MCF 10A (cell line): ENCODE data around the gene TEAD1. TPM values are rescaled to one million over a fixed set of nuclear protein-coding genes. Genes with fewer than 3 reads are reported as not detected.

ENCODE experiments used
- BruUV-seq: library from RNA; stranded (reverse); fragments of 400-500 nt; replicated peaks from 2 replicates; lab custom pipeline; 2021; lab: Mats Ljungman, UMichigan
- CTCF ChIA-PET: fragments of 300-600 bp; sonication (Branson Sonifier 250); formaldehyde crosslinking; extraction: SDS; loops from one replicate; lab custom pipeline; 2021; ENCODE audit warnings: antibody characterized with exemption, inconsistent platforms; lab: Yijun Ruan, JAX
- POLR2A ChIA-PET: fragments of 300-600, 350-650 bp; sonication (Branson Sonifier 250); formaldehyde crosslinking; extraction: SDS; loops from one replicate; lab custom pipeline; 2020; ENCODE audit warnings: antibody characterized with exemption, inconsistent platforms; lab: Yijun Ruan, JAX
- DNase-seq: peaks from one replicate; pipeline ENCODE4 v3.0.0-alpha.2; 2018; ENCODE audit not compliant: unreplicated experiment
- H3K27ac Mint-ChIP-seq: one replicate; pipeline ENCODE4 v1.8.0; 2022; ENCODE audit warnings: mild to moderate bottlenecking, low read depth, mixed read lengths; ENCODE audit not compliant: unreplicated experiment
- H3K27me3 Mint-ChIP-seq: one replicate; pipeline ENCODE4 v1.8.0; 2022; ENCODE audit warnings: mixed read lengths; ENCODE audit not compliant: insufficient read depth, unreplicated experiment
- H3K36me3 Mint-ChIP-seq: one replicate; pipeline ENCODE4 v1.8.0; 2022; ENCODE audit warnings: mild to moderate bottlenecking, moderate library complexity, mixed read lengths; ENCODE audit not compliant: insufficient read depth, unreplicated experiment
- H3K4me1 Mint-ChIP-seq: one replicate; pipeline ENCODE4 v1.8.0; 2022; ENCODE audit warnings: mixed read lengths; ENCODE audit not compliant: insufficient read depth, unreplicated experiment
- H3K4me3 Mint-ChIP-seq: one replicate; pipeline ENCODE4 v1.8.0; 2022; ENCODE audit warnings: mild to moderate bottlenecking, moderate library complexity, mixed read lengths; ENCODE audit not compliant: unreplicated experiment
- H3K9me3 Mint-ChIP-seq: one replicate; pipeline ENCODE4 v1.8.0; 2022; ENCODE audit warnings: mixed read lengths; ENCODE audit not compliant: unreplicated experiment
- CTCF ChIP-seq: fragments of 200-600 bp; IDR thresholded peaks from one replicate; pipeline ENCODE4 v1.8.0; 2022; ENCODE audit warnings: antibody characterized with exemption, mild to moderate bottlenecking; ENCODE audit not compliant: unreplicated experiment
- intact Hi-C: fragments of 100-400 bp; cut with micrococcal nuclease; formaldehyde crosslinking; loops from 2 replicates; pipeline ENCODE4 v1.14.1; 2022
- total RNA-seq: library from RNA; stranded (reverse); gene quantifications from 2 replicates; pipeline ENCODE4 v1.2.3, GENCODE V29; 2022

The TEAD1 gene
- total RNA-seq, 1 experiment from 2014 or later: 123 TPM

GRCh38 chr11:12705874-12706273 is 31.7 kb downstream of the TEAD1 start:
- peaks cover 76% of the 10 kb centered on the region for H3K4me1 Mint-ChIP-seq

GRCh38 chr11:12706545-12707499 is 32.6 kb downstream of the TEAD1 start:
- POLR2A ChIA-PET: interaction anchor here (0.7 to 10.7 kb wide), 21 partner anchors 10 to 728 kb away, joined by 3 to 129 read pairs (median 4); partner anchors contain the start of gene TEAD1
- BruUV-seq: no TSS peak
- H3K27me3 Mint-ChIP-seq: no peaks in the 10 kb centered on the region
- CTCF ChIA-PET: interaction anchor here (0.7 to 1.1 kb wide), 3 partner anchors 22 to 104 kb away, joined by 3 read pairs; no protein-coding TSS in a partner anchor
- intact Hi-C loops: no loop called here
- H3K27ac Mint-ChIP-seq: peak overlapping the region; percentile 82
- no peak for TF ChIP-seq CTCF
- no peaks in the 10 kb centered on the region for H3K9me3 Mint-ChIP-seq
- H3K4me3 Mint-ChIP-seq: peak overlapping the region; percentile 24
- peaks cover 7% of the 10 kb centered on the region for H3K36me3 Mint-ChIP-seq
- DNase-seq: peak; percentile 83
- peaks cover 70% of the 10 kb centered on the region for H3K4me1 Mint-ChIP-seq

More at GRCh38 chr11:12705874-12706273, 31.7 kb downstream of the TEAD1 start:
- ChIA-PET CTCF (interaction anchor here (0.7 to 1.1 kb wide), 4 partner anchors 21 to 103 kb away, joined by 3 to 5 read pairs (median 3); no protein-coding TSS in a partner anchor), POLR2A (interaction anchor here (0.7 to 10.7 kb wide), 12 partner anchors 10 to 727 kb away, joined by 3 to 129 read pairs (median 6); partner anchors contain the start of gene TEAD1)
- no TSS peak for BruUV-seq
- peak; percentile 77 for DNase-seq
- H3K4me3 Mint-ChIP-seq: no peak overlapping the region
- peaks cover 5% of the 10 kb centered on the region for H3K36me3 Mint-ChIP-seq
- H3K9me3 Mint-ChIP-seq: no peaks in the 10 kb centered on the region
- H3K27me3 Mint-ChIP-seq: no peaks in the 10 kb centered on the region
- intact Hi-C loops: no loop called here
- no peak for TF ChIP-seq CTCF
- peak overlapping the region; percentile 82 for H3K27ac Mint-ChIP-seq

GRCh38 chr11:12707500-12707880 is 33.3 kb downstream of the TEAD1 start:
- no TSS peak for BruUV-seq
- H3K36me3 Mint-ChIP-seq: peaks cover 14% of the 10 kb centered on the region
- ChIA-PET CTCF (no interaction called here), POLR2A (interaction anchor here (0.7 to 10.7 kb wide), 12 partner anchors 11 to 121 kb away, joined by 3 to 129 read pairs (median 4); no protein-coding TSS in a partner anchor)
- TF ChIP-seq CTCF: no peak
- intact Hi-C loops: no loop called here
- peak overlapping the region; percentile 82 for H3K27ac Mint-ChIP-seq
- no peaks in the 10 kb centered on the region for H3K27me3 Mint-ChIP-seq
- peaks cover 64% of the 10 kb centered on the region for H3K4me1 Mint-ChIP-seq
- H3K9me3 Mint-ChIP-seq: no peaks in the 10 kb centered on the region
- no peak for DNase-seq
- H3K4me3 Mint-ChIP-seq: peak overlapping the region; percentile 24

GRCh38 chr11:12711496-12711895 is 37.3 kb downstream of the TEAD1 start:
- CTCF ChIA-PET: no interaction called here
- intact Hi-C loops: no loop called here
- Mint-ChIP-seq H3K27me3 (no peaks in the 10 kb centered on the region), H3K27ac (no peak overlapping the region), H3K9me3 (no peaks in the 10 kb centered on the region), H3K4me1 (peaks cover 38% of the 10 kb centered on the region), H3K36me3 (peaks cover 27% of the 10 kb centered on the region), H3K4me3 (no peak overlapping the region)
- POLR2A ChIA-PET: interaction anchor here (0.5 kb wide), 1 partner anchor 13 kb away, joined by 3 read pairs; no protein-coding TSS in a partner anchor
- DNase-seq: no peak
- BruUV-seq: no TSS peak
- TF ChIP-seq CTCF: no peak
